ENCODE measurements around the gene ZNF652.

DNA sequence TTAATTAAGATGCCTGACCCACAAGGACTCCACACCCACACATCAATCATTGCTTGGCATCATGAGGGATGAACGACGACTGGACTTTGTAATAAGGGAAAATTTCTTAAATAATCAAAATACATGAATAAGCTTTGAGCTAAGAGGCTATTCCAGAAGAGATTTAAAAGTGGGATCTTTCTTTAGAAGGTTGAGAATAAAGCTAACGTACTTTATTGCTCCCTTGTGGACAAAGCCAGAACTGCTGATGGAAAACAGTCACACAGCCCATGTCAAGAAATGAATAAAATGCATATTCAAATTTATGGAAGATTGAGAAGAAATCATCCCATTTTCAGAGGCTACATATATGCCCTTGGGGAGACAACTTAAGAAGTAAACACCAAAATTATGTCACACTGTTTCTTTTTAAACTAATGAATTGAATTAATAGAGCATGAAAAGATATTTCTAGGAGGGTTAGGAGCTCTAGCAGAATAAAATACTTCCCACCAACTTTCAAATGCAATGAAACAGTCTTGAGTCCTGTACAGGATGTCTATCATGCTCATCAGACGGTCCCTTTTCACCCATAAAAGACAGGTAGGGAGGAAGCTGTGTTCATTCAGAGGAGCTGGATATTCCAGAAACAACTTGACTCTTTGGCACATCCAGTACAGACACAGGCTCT, 71.2 kb downstream of the ZNF652 start:
- TF ChIP-seq POLR2A (IDR thresholded peaks at IDR 0.05), result no peak
- TF ChIP-seq, protein P1, sequence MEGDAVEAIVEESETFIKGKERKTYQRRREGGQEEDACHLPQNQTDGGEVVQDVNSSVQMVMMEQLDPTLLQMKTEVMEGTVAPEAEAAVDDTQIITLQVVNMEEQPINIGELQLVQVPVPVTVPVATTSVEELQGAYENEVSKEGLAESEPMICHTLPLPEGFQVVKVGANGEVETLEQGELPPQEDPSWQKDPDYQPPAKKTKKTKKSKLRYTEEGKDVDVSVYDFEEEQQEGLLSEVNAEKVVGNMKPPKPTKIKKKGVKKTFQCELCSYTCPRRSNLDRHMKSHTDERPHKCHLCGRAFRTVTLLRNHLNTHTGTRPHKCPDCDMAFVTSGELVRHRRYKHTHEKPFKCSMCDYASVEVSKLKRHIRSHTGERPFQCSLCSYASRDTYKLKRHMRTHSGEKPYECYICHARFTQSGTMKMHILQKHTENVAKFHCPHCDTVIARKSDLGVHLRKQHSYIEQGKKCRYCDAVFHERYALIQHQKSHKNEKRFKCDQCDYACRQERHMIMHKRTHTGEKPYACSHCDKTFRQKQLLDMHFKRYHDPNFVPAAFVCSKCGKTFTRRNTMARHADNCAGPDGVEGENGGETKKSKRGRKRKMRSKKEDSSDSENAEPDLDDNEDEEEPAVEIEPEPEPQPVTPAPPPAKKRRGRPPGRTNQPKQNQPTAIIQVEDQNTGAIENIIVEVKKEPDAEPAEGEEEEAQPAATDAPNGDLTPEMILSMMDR (IDR thresholded peaks at IDR 0.05), result peak; percentile 11 to 73 (median 58)

Data from Peyer's patch (tissue), 4 donors.